Smooth muscle cell (in vitro differentiated cells): ENCODE data around the gene WDR7. TPM values are rescaled to one million over a fixed set of nuclear protein-coding genes. Genes with fewer than 3 reads are reported as not detected.

Experiments
- DNase-seq: peaks from one replicate; lab custom pipeline; 2025; ENCODE audit not compliant: unreplicated experiment; lab: John Stamatoyannopoulos, UW
- H2AFZ ChIP-seq: fragments of 200-600 bp; sonication (generic); 2 replicates; pipeline ENCODE4 v1.6.0; 2016; ENCODE audit warnings: antibody characterized with exemption, low read depth, mild to moderate bottlenecking
- H3F3A ChIP-seq: fragments of 200-600 bp; sonication (generic); 2 replicates; pipeline ENCODE4 v1.6.0; 2017; ENCODE audit warnings: antibody characterized with exemption, low read depth
- H3K27ac ChIP-seq: fragments of 200-600 bp; sonication (generic); 2 replicates; pipeline ENCODE4 v1.5.1; 2016; ENCODE audit warnings: low read depth, mild to moderate bottlenecking
- H3K27me3 ChIP-seq: fragments of 200-600 bp; sonication (generic); 2 replicates; pipeline ENCODE4 v1.6.1; 2016; ENCODE audit warnings: low read depth, mild to moderate bottlenecking
- H3K36me3 ChIP-seq: fragments of 200-600 bp; sonication (generic); 2 replicates; pipeline ENCODE4 v1.5.1; 2016; ENCODE audit warnings: low read depth
- H3K4me1 ChIP-seq: fragments of 200-600 bp; sonication (generic); 2 replicates; pipeline ENCODE4 v1.5.1; 2016; ENCODE audit warnings: low read depth
- H3K4me2 ChIP-seq: fragments of 200-600 bp; sonication (generic); 2 replicates; pipeline ENCODE4 v1.6.0; 2016; ENCODE audit warnings: mild to moderate bottlenecking
- H3K4me3 ChIP-seq: fragments of 200-600 bp; sonication (generic); 2 replicates; pipeline ENCODE4 v1.5.1; 2016; ENCODE audit warnings: mild to moderate bottlenecking
- H3K79me2 ChIP-seq: fragments of 200-600 bp; sonication (generic); 2 replicates; pipeline ENCODE4 v1.6.0; 2016; ENCODE audit warnings: low read depth, mild to moderate bottlenecking
- H3K9ac ChIP-seq: fragments of 200-600 bp; sonication (generic); 2 replicates; pipeline ENCODE4 v1.6.0; 2016; ENCODE audit warnings: low read depth
- H3K9me3 ChIP-seq: fragments of 200-600 bp; sonication (generic); replicated peaks from 2 replicates; pipeline ENCODE4 v1.5.1; 2016; ENCODE audit warnings: low read depth
- H4K20me1 ChIP-seq: fragments of 200-600 bp; sonication (generic); 2 replicates; pipeline ENCODE4 v1.6.0; 2016; ENCODE audit warnings: low read depth
- WGBS: methylation state at CpG from one replicate; pipeline ENCODE4 v1.1.7; 2016; ENCODE audit warnings: low lambda C conversion rate; 5-methylcytosine and 5-hydroxymethylcytosine counted together
- polyA plus RNA-seq: library from polyadenylated mRNA; unstranded; fragments of >200 nt; fragmentation: Nextera tagmentation; extraction: Ambion mirVana; gene quantifications from 2 replicates; pipeline ENCODE4 v1.2.1, GENCODE V29; 2016
- total RNA-seq: library from RNA; depleted of rRNA; stranded (reverse); fragments of >200 nt; gene quantifications from 2 replicates; pipeline ENCODE4 v1.2.3, GENCODE V29; 2014
- TF ChIP-seq, protein P1 (sequence below): fragments of 200-600 bp; sonication (generic); IDR thresholded peaks from 2 replicates; pipeline ENCODE4 v1.5.1; 2017; ENCODE audit warnings: borderline replicate concordance, mild to moderate bottlenecking, antibody characterized with exemption; ENCODE audit not compliant: insufficient read depth, poor library complexity, severe bottlenecking

Gene WDR7
- total and polyA plus RNA-seq, 2 experiments from 2014 or later: 5.3 to 9.2 TPM

DNA sequence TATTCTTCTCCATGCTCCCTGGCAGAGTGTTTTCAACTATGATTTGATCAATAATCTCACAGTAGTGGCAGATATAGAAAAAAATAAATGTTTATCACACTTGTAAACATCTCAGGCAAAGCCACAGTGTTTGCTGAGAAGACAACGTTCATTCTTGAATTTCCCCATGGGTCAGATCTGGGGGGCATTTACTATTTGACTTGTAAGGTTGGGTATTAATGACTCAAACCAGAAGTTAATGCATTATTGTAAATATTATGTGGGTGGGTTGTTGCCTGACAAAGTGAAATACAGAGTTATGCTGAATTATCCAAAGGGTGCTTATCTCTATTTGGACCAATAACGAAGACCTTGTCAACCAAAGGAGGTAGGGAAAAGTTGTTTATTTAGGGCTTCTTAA is 346.0 kb downstream of the WDR7 start:
- no peak for DNase-seq
- Histone ChIP-seq H3K4me2 (no peak overlapping the region), H3K9me3 (no peaks in the 10 kb centered on the region), H3K9ac (no peak overlapping the region), H3K36me3 (no peaks in the 10 kb centered on the region), H3F3A (no peaks in the 10 kb centered on the region), H2AFZ (no peak overlapping the region), H3K27ac (no peak overlapping the region), H3K4me1 (no peaks in the 10 kb centered on the region), H3K4me3 (no peak overlapping the region), H3K27me3 (no peaks in the 10 kb centered on the region), H4K20me1 (no peaks in the 10 kb centered on the region), H3K79me2 (no peaks in the 10 kb centered on the region)
- WGBS: 78% methylated on average over 2 of the region's 2 CpGs
- TF ChIP-seq, protein P1, sequence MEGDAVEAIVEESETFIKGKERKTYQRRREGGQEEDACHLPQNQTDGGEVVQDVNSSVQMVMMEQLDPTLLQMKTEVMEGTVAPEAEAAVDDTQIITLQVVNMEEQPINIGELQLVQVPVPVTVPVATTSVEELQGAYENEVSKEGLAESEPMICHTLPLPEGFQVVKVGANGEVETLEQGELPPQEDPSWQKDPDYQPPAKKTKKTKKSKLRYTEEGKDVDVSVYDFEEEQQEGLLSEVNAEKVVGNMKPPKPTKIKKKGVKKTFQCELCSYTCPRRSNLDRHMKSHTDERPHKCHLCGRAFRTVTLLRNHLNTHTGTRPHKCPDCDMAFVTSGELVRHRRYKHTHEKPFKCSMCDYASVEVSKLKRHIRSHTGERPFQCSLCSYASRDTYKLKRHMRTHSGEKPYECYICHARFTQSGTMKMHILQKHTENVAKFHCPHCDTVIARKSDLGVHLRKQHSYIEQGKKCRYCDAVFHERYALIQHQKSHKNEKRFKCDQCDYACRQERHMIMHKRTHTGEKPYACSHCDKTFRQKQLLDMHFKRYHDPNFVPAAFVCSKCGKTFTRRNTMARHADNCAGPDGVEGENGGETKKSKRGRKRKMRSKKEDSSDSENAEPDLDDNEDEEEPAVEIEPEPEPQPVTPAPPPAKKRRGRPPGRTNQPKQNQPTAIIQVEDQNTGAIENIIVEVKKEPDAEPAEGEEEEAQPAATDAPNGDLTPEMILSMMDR: no peak

DNA sequence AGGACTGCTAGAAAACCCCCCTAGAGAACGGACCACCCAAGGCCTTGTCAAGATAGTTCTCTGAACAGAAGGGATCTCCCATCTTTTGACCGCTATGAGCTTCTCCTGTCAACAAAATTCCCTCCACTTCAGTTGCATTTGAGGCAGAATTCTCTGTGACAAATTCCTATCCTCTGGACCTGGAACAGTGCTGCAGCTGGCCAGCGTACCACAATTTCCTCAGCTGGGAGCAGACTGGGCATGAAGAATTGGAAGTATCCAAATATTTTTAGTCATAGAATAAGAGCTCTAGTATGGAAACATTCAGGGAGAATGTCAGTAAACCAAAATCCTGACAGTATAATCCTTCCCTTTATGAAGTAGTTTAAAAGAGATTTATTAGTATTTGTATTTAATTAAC is 348.7 kb downstream of the WDR7 start:
- Histone ChIP-seq H3K4me3 (no peak overlapping the region), H3K27ac (no peak overlapping the region), H3F3A (no peaks in the 10 kb centered on the region), H3K27me3 (no peaks in the 10 kb centered on the region), H3K4me2 (no peak overlapping the region), H3K4me1 (no peaks in the 10 kb centered on the region), H3K79me2 (no peaks in the 10 kb centered on the region), H4K20me1 (no peaks in the 10 kb centered on the region), H3K9ac (no peak overlapping the region), H2AFZ (no peak overlapping the region), H3K9me3 (no peaks in the 10 kb centered on the region), H3K36me3 (no peaks in the 10 kb centered on the region)
- no peak for DNase-seq
- 95% methylated on average over 3 of the region's 3 CpGs for WGBS
- TF ChIP-seq, protein P1: no peak

DNA sequence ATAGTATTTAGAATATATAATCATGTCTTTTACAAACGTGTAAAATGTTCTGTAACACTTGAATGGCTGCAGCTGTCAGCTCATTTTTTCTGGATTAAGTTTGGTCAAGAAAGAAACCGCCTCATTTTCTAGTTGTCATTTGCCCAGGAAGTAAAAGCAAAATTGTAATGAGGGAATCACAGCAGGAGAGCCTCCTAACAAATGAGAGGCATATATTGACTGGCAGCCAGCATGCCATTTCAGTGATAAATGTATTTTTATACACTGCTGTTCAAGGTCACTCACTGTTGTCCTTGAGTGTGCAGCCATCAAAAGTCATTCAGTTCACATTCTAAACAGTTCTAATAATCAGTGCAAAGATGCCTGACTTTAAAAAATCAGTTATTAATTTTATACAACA is 351.5 kb downstream of the WDR7 start:
- DNase-seq: no peak
- Histone ChIP-seq H3K9ac (no peak overlapping the region), H3K27ac (no peak overlapping the region), H4K20me1 (no peaks in the 10 kb centered on the region), H2AFZ (no peak overlapping the region), H3K4me3 (no peak overlapping the region), H3K79me2 (no peaks in the 10 kb centered on the region), H3K36me3 (no peaks in the 10 kb centered on the region), H3K27me3 (no peaks in the 10 kb centered on the region), H3K4me2 (no peak overlapping the region), H3K9me3 (no peaks in the 10 kb centered on the region), H3F3A (no peaks in the 10 kb centered on the region), H3K4me1 (no peaks in the 10 kb centered on the region)
- TF ChIP-seq, protein P1: no peak
- WGBS: 81% methylated on average over 2 of the region's 2 CpGs

DNA sequence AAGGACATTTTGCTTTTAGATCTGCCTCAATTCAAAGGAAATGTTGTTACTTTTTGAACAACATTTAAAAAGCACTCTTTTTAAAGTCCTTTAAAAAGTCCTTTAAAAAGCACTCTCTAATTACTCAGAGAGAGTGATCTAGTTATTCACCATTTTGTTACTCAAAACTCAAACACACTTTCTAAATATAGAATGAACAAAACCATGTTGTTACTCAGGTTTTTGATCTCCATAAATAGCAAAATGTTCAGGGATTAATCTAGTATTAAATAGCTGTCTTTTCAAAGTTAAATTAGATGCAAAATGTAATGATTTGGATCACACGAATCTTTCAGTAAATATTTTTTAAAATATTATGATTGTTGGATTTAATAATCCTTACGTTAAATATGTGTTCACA is 352.2 kb downstream of the WDR7 start:
- Histone ChIP-seq H3K79me2 (no peaks in the 10 kb centered on the region), H2AFZ (no peak overlapping the region), H3K27me3 (no peaks in the 10 kb centered on the region), H4K20me1 (no peaks in the 10 kb centered on the region), H3K4me2 (no peak overlapping the region), H3K9me3 (no peaks in the 10 kb centered on the region), H3F3A (no peaks in the 10 kb centered on the region), H3K36me3 (no peaks in the 10 kb centered on the region), H3K27ac (no peak overlapping the region), H3K4me3 (no peak overlapping the region), H3K9ac (no peak overlapping the region), H3K4me1 (no peaks in the 10 kb centered on the region)
- WGBS: 39% methylated on average over 2 of the region's 2 CpGs
- DNase-seq: no peak
- TF ChIP-seq, protein P1: no peak
